ENCODE measurements around the gene GTSF1L.

- TF ChIP-seq CTCF (IDR thresholded peaks at IDR 0.05; ENCODE audit: insufficient read depth, low read length), result no peak
- no peak for TF ChIP-seq POLR2AphosphoS5 (IDR thresholded peaks at IDR 0.05; ENCODE audit: low read depth)
- no peak for TF ChIP-seq GABPA (IDR thresholded peaks at IDR 0.05; ENCODE audit: low read depth)
- no peak for TF ChIP-seq REST (IDR thresholded peaks at IDR 0.05; ENCODE audit: insufficient replicate concordance, low read depth)
Observed at GRCh38 chr20:43774754-43775153, 48.0 kb upstream of the GTSF1L start.

Measured in HL-60 (cell line).